Measurements from ENCODE around the gene ZNF106.

Gene ZNF106

GRCh38 chr15:42419369-42419768 lies 71.6 kb downstream of the ZNF106 start:
- DNase-seq (ENCODE audit: low read depth): no peak
- TF ChIP-seq CTCF (IDR thresholded peaks at IDR 0.05; ENCODE audit: insufficient read depth, low read depth, low read length, missing control alignments): no peak
- no peak overlapping the region for H3K4me3 ChIP-seq (ENCODE audit: low read length)

GRCh38 chr15:42413920-42414319 lies 77.0 kb downstream of the ZNF106 start:
- no peak for TF ChIP-seq CTCF (IDR thresholded peaks at IDR 0.05; ENCODE audit: insufficient read depth, low read depth, low read length, missing control alignments)
- no peak for DNase-seq (ENCODE audit: low read depth)

GRCh38 chr15:42411884-42412283 lies 79.1 kb downstream of the ZNF106 start:
- no peak for TF ChIP-seq CTCF (IDR thresholded peaks at IDR 0.05; ENCODE audit: insufficient read depth, low read depth, low read length, missing control alignments)
- DNase-seq (ENCODE audit: low read depth): no peak
- no peak overlapping the region for H3K4me3 ChIP-seq (ENCODE audit: low read length)

More at GRCh38 chr15:42413920-42414319, 77.0 kb downstream of the ZNF106 start:
- H3K4me3 ChIP-seq (ENCODE audit: low read length): no peak overlapping the region

GRCh38 chr15:42409011-42409410 lies 81.9 kb downstream of the ZNF106 start:
- no peak for TF ChIP-seq CTCF (IDR thresholded peaks at IDR 0.05; ENCODE audit: insufficient read depth, low read depth, low read length, missing control alignments)
- DNase-seq (ENCODE audit: low read depth): no peak
- no peak overlapping the region for H3K4me3 ChIP-seq (ENCODE audit: low read length)

- H3K4me3 ChIP-seq (ENCODE audit: low read length): no peak overlapping the region
- TF ChIP-seq CTCF (IDR thresholded peaks at IDR 0.05; ENCODE audit: insufficient read depth, low read depth, low read length, missing control alignments): no peak
- DNase-seq (ENCODE audit: low read depth): no peak
Observed at GRCh38 chr15:42408178-42408577, 82.8 kb downstream of the ZNF106 start.

- DNase-seq (ENCODE audit: low read depth): peak; percentile 6
- no peak overlapping the region for H3K4me3 ChIP-seq (ENCODE audit: low read length)
- TF ChIP-seq CTCF (IDR thresholded peaks at IDR 0.05; ENCODE audit: insufficient read depth, low read depth, low read length, missing control alignments): no peak
Observed at GRCh38 chr15:42405863-42406482, 85.0 kb downstream of the ZNF106 start.

Measured in epithelial cell of esophagus (primary cell).